Measurements from ENCODE around the gene HINT3.
A peak's percentile ranks its signal among the peaks of the same experiment; 100 is the strongest.

Gene HINT3

DNA sequence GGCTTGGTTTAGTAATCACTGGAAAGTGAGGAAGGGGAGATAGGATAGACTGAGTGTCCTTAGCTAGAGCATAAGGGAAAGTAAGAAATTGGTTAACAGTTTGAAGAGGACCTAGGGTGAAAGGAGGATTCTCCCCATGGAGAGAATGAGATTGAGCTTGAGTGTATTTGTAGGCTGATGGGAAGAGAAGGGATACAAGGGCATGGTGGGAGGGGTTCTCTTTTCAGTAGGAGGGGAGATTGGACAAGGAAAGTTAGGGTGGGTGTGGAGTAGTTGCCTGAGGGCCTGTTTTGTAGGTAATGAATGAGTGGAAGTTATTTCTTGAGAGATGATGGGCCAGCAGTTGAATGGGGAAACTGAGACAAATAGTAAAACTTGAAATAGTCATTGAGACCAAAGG lies 31.7 kb downstream of the HINT3 start:
- TF ChIP-seq, protein P1, sequence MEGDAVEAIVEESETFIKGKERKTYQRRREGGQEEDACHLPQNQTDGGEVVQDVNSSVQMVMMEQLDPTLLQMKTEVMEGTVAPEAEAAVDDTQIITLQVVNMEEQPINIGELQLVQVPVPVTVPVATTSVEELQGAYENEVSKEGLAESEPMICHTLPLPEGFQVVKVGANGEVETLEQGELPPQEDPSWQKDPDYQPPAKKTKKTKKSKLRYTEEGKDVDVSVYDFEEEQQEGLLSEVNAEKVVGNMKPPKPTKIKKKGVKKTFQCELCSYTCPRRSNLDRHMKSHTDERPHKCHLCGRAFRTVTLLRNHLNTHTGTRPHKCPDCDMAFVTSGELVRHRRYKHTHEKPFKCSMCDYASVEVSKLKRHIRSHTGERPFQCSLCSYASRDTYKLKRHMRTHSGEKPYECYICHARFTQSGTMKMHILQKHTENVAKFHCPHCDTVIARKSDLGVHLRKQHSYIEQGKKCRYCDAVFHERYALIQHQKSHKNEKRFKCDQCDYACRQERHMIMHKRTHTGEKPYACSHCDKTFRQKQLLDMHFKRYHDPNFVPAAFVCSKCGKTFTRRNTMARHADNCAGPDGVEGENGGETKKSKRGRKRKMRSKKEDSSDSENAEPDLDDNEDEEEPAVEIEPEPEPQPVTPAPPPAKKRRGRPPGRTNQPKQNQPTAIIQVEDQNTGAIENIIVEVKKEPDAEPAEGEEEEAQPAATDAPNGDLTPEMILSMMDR (conservative IDR thresholded peaks at IDR 0.05): no peak
- TF ChIP-seq ZFX (IDR thresholded peaks at IDR 0.05): no peak
- no peak overlapping the region for H3K27ac ChIP-seq

DNA sequence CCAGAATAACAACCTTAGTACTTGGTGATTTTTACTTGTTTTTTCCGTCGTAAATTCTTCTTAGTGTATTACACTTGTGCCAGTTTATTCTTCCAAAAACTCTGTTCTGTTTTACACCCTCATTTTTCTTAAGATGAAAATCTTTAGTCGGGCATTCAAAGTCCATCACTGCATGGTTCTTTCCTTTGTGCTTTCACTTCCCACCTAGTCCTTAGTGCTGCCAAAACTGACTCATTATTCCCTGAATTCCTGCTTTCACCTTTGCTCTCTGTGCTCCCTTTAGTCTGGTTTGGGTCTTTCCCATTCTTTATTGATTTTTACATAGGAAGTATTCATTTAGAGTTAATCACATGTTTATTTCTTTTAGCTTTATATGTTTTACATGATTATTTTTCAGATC lies 33.1 kb downstream of the HINT3 start:
- no peak for TF ChIP-seq ZFX (IDR thresholded peaks at IDR 0.05)
- TF ChIP-seq, protein P1 (conservative IDR thresholded peaks at IDR 0.05): no peak
- H3K27ac ChIP-seq: no peak overlapping the region

DNA sequence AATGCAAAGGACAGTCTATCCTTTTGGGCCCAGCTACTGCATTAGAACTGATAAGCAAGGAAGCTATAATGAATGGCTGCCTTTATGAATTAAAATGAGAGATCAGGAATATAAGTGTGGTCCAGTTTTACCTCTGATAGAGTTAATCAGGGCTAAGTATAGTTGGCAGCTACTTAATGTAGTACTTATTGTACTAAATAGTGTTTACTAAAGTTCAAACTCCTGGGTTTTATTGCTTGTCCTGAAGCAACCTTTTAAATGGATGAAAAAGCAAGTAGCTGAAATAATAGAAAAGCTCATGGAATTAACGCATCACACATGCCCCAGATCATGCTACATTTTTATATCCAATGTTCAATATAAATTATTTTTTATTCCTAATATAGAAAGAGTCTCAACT lies 35.1 kb downstream of the HINT3 start:
- TF ChIP-seq, protein P1 (conservative IDR thresholded peaks at IDR 0.05): no peak
- TF ChIP-seq ZFX (IDR thresholded peaks at IDR 0.05): no peak
- peak overlapping the region; percentile 72 for H3K27ac ChIP-seq

DNA sequence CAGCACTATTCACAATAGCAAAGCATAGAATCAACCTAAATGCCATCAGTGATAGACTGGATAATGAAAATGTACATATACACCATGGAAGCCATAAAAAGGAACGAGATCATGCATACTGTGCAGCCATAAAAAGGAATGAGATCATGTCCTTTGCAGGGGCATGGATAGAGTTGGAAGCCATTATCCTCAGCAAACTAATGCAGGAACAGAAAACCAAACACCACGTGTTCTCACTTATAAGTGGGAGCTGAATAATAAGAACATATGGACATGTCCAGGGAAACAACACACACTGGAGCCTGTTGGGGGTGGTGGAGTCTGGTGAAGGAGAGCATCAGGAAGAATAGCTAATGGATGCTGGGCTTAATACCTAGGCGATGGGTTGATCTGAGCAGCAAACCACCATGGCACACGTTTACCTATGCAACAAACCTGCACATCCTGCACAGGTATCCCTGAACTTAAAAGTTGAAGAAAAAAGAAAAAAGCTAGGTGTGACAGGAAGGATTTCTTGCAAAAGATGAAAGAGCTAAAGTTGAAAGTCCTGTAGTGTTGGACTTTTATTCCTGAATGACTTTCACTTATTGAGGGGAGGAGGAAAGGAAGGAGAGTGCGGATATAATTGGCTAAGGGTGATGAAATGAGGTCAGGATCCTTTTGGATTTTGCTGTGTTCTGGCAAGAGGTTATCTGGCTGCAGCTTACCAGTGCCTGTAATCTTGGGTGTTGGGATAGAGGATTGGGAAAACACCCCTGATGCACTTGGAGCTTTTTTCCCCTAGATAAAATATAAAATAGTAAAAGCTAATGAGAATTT lies 38.3 kb downstream of the HINT3 start:
- no peak for TF ChIP-seq ZFX (IDR thresholded peaks at IDR 0.05)
- TF ChIP-seq, protein P1 (conservative IDR thresholded peaks at IDR 0.05): no peak
- no peak overlapping the region for H3K27ac ChIP-seq

DNA sequence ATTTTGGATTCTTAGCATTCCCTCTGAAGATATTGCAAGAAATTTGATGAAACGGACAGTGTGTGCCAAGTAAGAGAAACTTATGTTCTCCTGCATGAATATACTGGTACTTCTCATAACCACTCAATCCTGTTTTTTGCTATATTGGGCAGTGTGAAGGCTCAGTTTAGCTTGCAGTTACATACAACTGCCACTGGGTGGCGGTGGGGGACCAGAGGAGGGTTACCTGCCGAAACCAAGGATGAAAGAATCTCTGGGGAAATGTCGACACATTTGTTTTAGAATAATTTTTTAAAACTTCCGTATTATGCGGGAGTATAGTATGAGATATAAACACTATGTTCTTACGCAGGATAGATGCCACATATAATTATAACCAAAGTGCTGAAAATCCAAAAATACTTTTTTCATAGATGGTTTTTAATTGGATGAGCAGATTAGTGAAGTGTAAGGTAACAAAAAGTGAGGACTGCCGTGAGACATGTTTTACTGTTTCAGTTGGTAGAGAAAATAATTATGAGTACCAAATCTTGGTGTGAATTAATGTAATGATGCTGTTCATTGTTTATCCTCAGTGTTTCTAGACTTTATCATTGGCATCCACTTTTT lies 39.5 kb downstream of the HINT3 start:
- TF ChIP-seq, protein P1 (conservative IDR thresholded peaks at IDR 0.05): peak; percentile 96
- no peak for TF ChIP-seq ZFX (IDR thresholded peaks at IDR 0.05)
- no peak overlapping the region for H3K27ac ChIP-seq

DNA sequence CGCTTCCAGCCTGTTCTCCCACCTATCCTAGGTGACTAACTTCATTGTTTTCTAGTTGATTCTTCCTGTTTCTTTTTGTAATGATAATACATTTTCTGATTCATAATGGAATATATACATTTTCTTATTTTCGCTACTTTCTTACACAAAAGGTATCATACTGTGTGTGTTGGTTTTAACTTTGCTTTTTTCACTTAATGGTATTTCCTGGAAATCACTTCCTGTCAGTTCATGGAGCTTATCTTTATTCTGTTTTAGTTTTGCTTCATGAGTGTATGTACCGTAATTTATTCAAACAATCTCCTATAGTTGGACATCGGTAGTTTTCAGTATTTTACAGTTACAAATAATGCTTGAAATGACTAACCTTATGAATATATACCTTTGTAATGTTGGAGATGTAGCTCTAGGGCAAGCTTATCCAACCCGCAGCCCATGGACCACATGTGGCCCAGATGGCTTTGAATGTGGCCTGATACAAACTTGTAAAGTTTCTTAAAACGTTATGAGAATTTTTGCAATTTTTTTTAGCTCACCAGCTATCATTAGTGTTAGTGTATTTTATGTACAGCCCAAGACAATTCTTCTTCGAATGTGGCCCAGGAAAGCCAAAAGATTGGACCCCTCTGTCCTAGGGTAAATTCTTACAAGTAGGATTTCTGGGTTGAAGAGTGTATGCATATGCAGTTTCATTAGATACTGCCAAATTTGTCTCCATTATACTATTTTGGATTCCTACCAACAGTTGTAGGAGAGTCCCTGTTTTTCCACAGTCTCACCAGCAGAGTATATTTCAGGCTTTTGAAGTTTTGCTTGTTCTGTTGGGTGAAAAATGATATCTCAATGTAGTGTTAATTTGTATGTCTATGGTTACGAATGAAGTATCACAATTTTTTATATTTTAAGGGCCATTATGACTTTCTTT lies 46.4 kb downstream of the HINT3 start:
- TF ChIP-seq ZFX (IDR thresholded peaks at IDR 0.05): no peak
- TF ChIP-seq, protein P1 (conservative IDR thresholded peaks at IDR 0.05): no peak; the same call in 1 of the 2 replicates
- no peak overlapping the region for H3K27ac ChIP-seq
